K562 (cell line): ENCODE results near the gene RTL1. TPM values are rescaled to one million over a fixed set of nuclear protein-coding genes. Genes with fewer than 3 reads are reported as not detected.

Experiments used
- ATAC-seq: fragments of 200-7000 bp; cut with Tn5 transposase; 3 replicates; pipeline ENCODE4 v1.9.1; 2020; ENCODE audit warnings: moderate library complexity
- BruUV-seq: library from RNA; stranded (reverse); fragments of 400-500 nt; replicated peaks from 2 replicates; lab custom pipeline; 2021; lab: Mats Ljungman, UMichigan
- CTCF ChIA-PET: fragments of 300-600 bp; formaldehyde crosslinking; extraction: SDS; loops from one replicate; lab custom pipeline; 2021; ENCODE audit warnings: low intra/inter-chr PET ratio; lab: Yijun Ruan, JAX
- POLR2A ChIA-PET: fragments of 300-600, 350-650 bp; sonication (Branson Sonifier 250); formaldehyde crosslinking; extraction: SDS; loops from one replicate; lab custom pipeline; 2021; ENCODE audit warnings: antibody characterized with exemption, inconsistent platforms; lab: Yijun Ruan, JAX
- DNase-seq, 4 experiments: peaks; one replicate each; pipeline versions ENCODE4 v3.0.0 to v3.0.0-alpha.2; 2011 to 2018; ENCODE audit warnings: low spot score in 3 of 4, mixed read lengths in 3 of 4; ENCODE audit errors: extremely low read depth in 1 of 4
- FAIRE-seq: peaks from 2 replicates; lab custom pipeline; 2011; peaks lifted over from hg19 to GRCh38; lab: Jason Lieb, UNC
- H2AFZ ChIP-seq: 2 replicates; pipeline ENCODE4 v1.6.0; 2011; ENCODE audit warnings: low read depth, low read length, control low read depth, inconsistent platforms
- H3K27ac ChIP-seq: fragments of 200-600 bp; 3 replicates; pipeline ENCODE4 v1.8.0; 2011; ENCODE audit warnings: low read depth, mild to moderate bottlenecking, control low read depth, inconsistent platforms, low read length, moderate library complexity, mixed read lengths; ENCODE audit errors: extremely low read depth
- H3K27me3 ChIP-seq, 2 experiments: fragments of 300-600 bp in 1 of 2; 2 replicates in 1 of 2; 3 replicates in 1 of 2; pipeline versions ENCODE4 v1.6.0 to v1.8.0; 2011; ENCODE audit warnings: inconsistent platforms in 2 of 2, low read length in 2 of 2, mild to moderate bottlenecking in 1 of 2, mixed read lengths in 1 of 2, moderate library complexity in 1 of 2; ENCODE audit not compliant: control insufficient read depth in 2 of 2, insufficient read depth in 2 of 2
- H3K36me3 ChIP-seq: fragments of 300-600 bp; 3 replicates; pipeline ENCODE4 v1.8.0; 2011; ENCODE audit warnings: mild to moderate bottlenecking, low read length, inconsistent platforms; ENCODE audit not compliant: control insufficient read depth, insufficient read depth
- H3K4me1 ChIP-seq, 2 experiments: fragments of 200-600 bp in 1 of 2; replicated peaks in 1 of 2; 2 replicates in 1 of 2; 3 replicates in 1 of 2; pipeline versions ENCODE4 v1.5.1 to v1.8.0; 2011; ENCODE audit warnings: inconsistent platforms in 2 of 2, low read length in 2 of 2, mild to moderate bottlenecking in 1 of 2, mixed read lengths in 1 of 2, moderate library complexity in 1 of 2; ENCODE audit not compliant: control insufficient read depth in 2 of 2, insufficient read depth in 2 of 2
- H3K4me2 ChIP-seq: 2 replicates; pipeline ENCODE4 v1.6.1; 2011; ENCODE audit warnings: low read length, control low read depth, inconsistent platforms, mixed read lengths; ENCODE audit not compliant: insufficient read depth
- H3K4me3 ChIP-seq: fragments of 200-600 bp; sonication (generic), shearing (Covaris generic); 2 replicates; pipeline ENCODE4 v1.5.1; 2016; ENCODE audit warnings: control low read depth, inconsistent platforms
- H3K79me2 ChIP-seq: fragments of 200-600 bp; 3 replicates; pipeline ENCODE4 v1.8.0; 2011; ENCODE audit warnings: low read length, inconsistent platforms; ENCODE audit not compliant: control insufficient read depth, insufficient read depth
- H3K9ac ChIP-seq, 2 experiments: 2 replicates each; pipeline versions ENCODE4 v1.6.0 to v1.6.1; 2011; ENCODE audit warnings: low read depth in 2 of 2, low read length in 2 of 2, control low read depth in 1 of 2, inconsistent platforms in 1 of 2, mild to moderate bottlenecking in 1 of 2, mixed read lengths in 1 of 2; ENCODE audit not compliant: insufficient read depth in 1 of 2
- H3K9me1 ChIP-seq: one replicate; pipeline ENCODE4 v1.6.0; 2011; ENCODE audit warnings: inconsistent platforms, mild to moderate bottlenecking, low read length, moderate library complexity; ENCODE audit not compliant: control insufficient read depth, insufficient read depth
- H3K9me3 ChIP-seq: replicated peaks from 2 replicates; pipeline ENCODE4 v1.5.1; 2011; ENCODE audit warnings: low read depth, low read length, inconsistent platforms; ENCODE audit not compliant: control insufficient read depth, insufficient read depth
- H4K20me1 ChIP-seq: replicated peaks from 2 replicates; pipeline ENCODE4 v1.6.1; 2011; ENCODE audit warnings: low read length, inconsistent platforms, mixed read lengths; ENCODE audit not compliant: control insufficient read depth, insufficient read depth
- ARHGAP35 ChIP-seq: fragments of 450-650 bp; IDR thresholded peaks from 2 replicates; pipeline ENCODE4 v1.6.1; 2018; ENCODE audit not compliant: partially characterized antibody
- BACH1 ChIP-seq: fragments of 200-800 bp; sonication (Bioruptor generic); IDR thresholded peaks from 2 replicates; pipeline ENCODE4 v1.6.1; 2016; ENCODE audit warnings: missing genetic modification characterization, missing compliant biosample characterization
- BMI1 ChIP-seq: fragments of 150-350 bp; IDR thresholded peaks from 2 replicates; pipeline ENCODE4 v1.6.1; 2014; ENCODE audit warnings: low read length
- CCAR2 ChIP-seq: fragments of 200-400 bp; formaldehyde crosslinking; IDR thresholded peaks from 2 replicates; pipeline ENCODE4 v1.6.1; 2017; ENCODE audit warnings: mild to moderate bottlenecking, low read depth, low read length
- FOXJ3 ChIP-seq: sonication (generic); formaldehyde crosslinking; IDR thresholded peaks from 2 replicates; pipeline ENCODE4 v1.4.0; 2020; ENCODE audit warnings: mild to moderate bottlenecking, missing genetic modification reagents
- KAT7 ChIP-seq: sonication (generic); formaldehyde crosslinking; IDR thresholded peaks from 2 replicates; pipeline ENCODE4 v1.8.0; 2022; ENCODE audit warnings: missing genetic modification reagents, mild to moderate bottlenecking, borderline replicate concordance
- LEF1 ChIP-seq: fragments of 450-650 bp; IDR thresholded peaks from 2 replicates; pipeline ENCODE4 v1.6.1; 2016; ENCODE audit warnings: mild to moderate bottlenecking
- MAFK ChIP-seq: IDR thresholded peaks from 2 replicates; pipeline ENCODE4 v1.6.1; 2011; ENCODE audit warnings: low read length, improper control_type of control experiment
- MEF2D ChIP-seq: conservative IDR thresholded peaks from 2 replicates; pipeline ENCODE4 v1.6.1; 2016; ENCODE audit warnings: low read depth, missing genetic modification characterization, missing compliant biosample characterization
- SNRNP70 ChIP-seq: fragments of 200-400 bp; formaldehyde crosslinking; optimal IDR thresholded peaks from 2 replicates; pipeline ENCODE3; 2017; ENCODE audit warnings: low read depth, low read length
- SP2 ChIP-seq: IDR thresholded peaks from 2 replicates; pipeline ENCODE4 v1.6.1; 2011; ENCODE audit warnings: mild to moderate bottlenecking, low read depth, low read length, moderate library complexity; ENCODE audit not compliant: poor library complexity, severe bottlenecking; ENCODE audit errors: extremely low read depth
- TBL1XR1 ChIP-seq, 2 experiments: IDR thresholded peaks; 2 replicates each; pipeline ENCODE4 v1.6.1; 2012; ENCODE audit warnings: improper control_type of control experiment in 2 of 2, low read length in 2 of 2, mild to moderate bottlenecking in 1 of 2
- TCF3 ChIP-seq: sonication (generic); formaldehyde crosslinking; IDR thresholded peaks from 2 replicates; pipeline ENCODE4 v1.4.0; 2020; ENCODE audit warnings: mild to moderate bottlenecking, missing genetic modification reagents
- ZNF407 ChIP-seq: fragments of 450-650 bp; IDR thresholded peaks from 2 replicates; pipeline ENCODE4 v1.6.1; 2016; ENCODE audit warnings: low read depth
- WGBS: fragments of 100-300 bp; shearing (Covaris generic); methylation state at CpG from one replicate; pipeline ENCODE4 v1.1.6; 2016; ENCODE audit warnings: low coverage, mixed read lengths; ENCODE audit not compliant: insufficient coverage; ENCODE audit errors: missing lambda C conversion rate; 5-methylcytosine and 5-hydroxymethylcytosine counted together
- in situ Hi-C: fragments of 300-500 bp; cut with MboI; formaldehyde crosslinking; loops from 4 replicates; pipeline ENCODE4 v1.15.0; 2018; ENCODE audit warnings: inconsistent platforms, mixed read lengths
- intact Hi-C: fragments of 100-400 bp; cut with micrococcal nuclease; formaldehyde crosslinking; loops from 2 replicates; pipeline ENCODE4 v1.14.2; 2022
- polyA plus RNA-seq, 8 experiments: library from polyadenylated mRNA; depleted of rRNA in 4 of 8; stranded (reverse) in 5 of 8; unstranded in 3 of 8; fragments of >200 nt; fragmentation: Nextera tagmentation in 2 of 8; fragmentation: Illumina TruSeq in 1 of 8; extraction: Ambion mirVana in 2 of 8; extraction: Trizol in 1 of 8; gene quantifications; 2 replicates each; pipeline versions ENCODE4 v1.2.1 to v1.2.3, GENCODE V29; 2011 to 2014; ENCODE audit warnings: inconsistent platforms in 1 of 8, missing spikeins in 1 of 8
- total RNA-seq, 7 experiments: library from RNA; depleted of rRNA in 6 of 7; stranded (reverse); fragments of >200 nt in 6 of 7; fragmentation: Illumina TruSeq in 2 of 7; extraction: Trizol in 2 of 7; gene quantifications; 2 replicates each; pipeline versions ENCODE4 v1.2.1 to v1.2.3, GENCODE V29; 2011 to 2021; ENCODE audit warnings: low replicate concordance in 1 of 7

Gene RTL1
- total and polyA plus RNA-seq, 9 of the 15 experiments (the other 6 are each of a cell fraction or from before 2014, with no cell fraction given): not detected

- Histone ChIP-seq H3K4me1 (peaks cover 0 to 11% of the 10 kb centered on the region in 2 experiments; a peak in 2 of 5 replicates), H3K9me1 (no peaks in the 10 kb centered on the region), H3K4me2 (no peak overlapping the region), H3K27me3 (peaks cover 0 to 24% of the 10 kb centered on the region in 2 experiments; a peak in 2 of 5 replicates), H3K27ac (no peak overlapping the region), H3K4me3 (no peak overlapping the region), H3K36me3 (no peaks in the 10 kb centered on the region), H4K20me1 (no peaks in the 10 kb centered on the region), H3K9ac (no peak overlapping the region; a peak in 1 of 4 replicates), H3K79me2 (no peaks in the 10 kb centered on the region), H3K9me3 (no peaks in the 10 kb centered on the region), H2AFZ (no peak overlapping the region)
- CTCF ChIA-PET: no interaction called here
- DNase-seq (no peak), FAIRE-seq (no peak), ATAC-seq (no peak)
- WGBS: 6% methylated on average over 3 of the region's 11 CpGs
- POLR2A ChIA-PET: no interaction called here
- in situ Hi-C loops: no loop called here
- no TSS peak for BruUV-seq
- intact Hi-C loops: no loop called here
- TF ChIP-seq FOXJ3 (CRISPR knock-in tag) (no peak), ARHGAP35 (no peak), CCAR2 (no peak), BMI1 (no peak), BACH1 (tag) (no peak), SNRNP70 (no peak), KAT7 (CRISPR knock-in tag) (no peak), MAFK (no peak), LEF1 (no peak), TCF3 (CRISPR knock-in tag) (no peak), ZNF407 (no peak), TBL1XR1 (IDR thresholded peaks at IDR 0.05; ENCODE audit: low read length in 2 of 2) (no peak), MEF2D (tag) (no peak), SP2 (no peak)
Observed at GRCh38 chr14:100878271-100879146, 25.0 kb downstream of the RTL1 start.
